ENCODE measurements around the gene CEACAM16.
"Not testable (repeated sequence)": the region's sequence is repeated elsewhere in the genome, so short reads cannot be mapped to it uniquely, and the experiment has no call there.

Gene CEACAM16

DNA sequence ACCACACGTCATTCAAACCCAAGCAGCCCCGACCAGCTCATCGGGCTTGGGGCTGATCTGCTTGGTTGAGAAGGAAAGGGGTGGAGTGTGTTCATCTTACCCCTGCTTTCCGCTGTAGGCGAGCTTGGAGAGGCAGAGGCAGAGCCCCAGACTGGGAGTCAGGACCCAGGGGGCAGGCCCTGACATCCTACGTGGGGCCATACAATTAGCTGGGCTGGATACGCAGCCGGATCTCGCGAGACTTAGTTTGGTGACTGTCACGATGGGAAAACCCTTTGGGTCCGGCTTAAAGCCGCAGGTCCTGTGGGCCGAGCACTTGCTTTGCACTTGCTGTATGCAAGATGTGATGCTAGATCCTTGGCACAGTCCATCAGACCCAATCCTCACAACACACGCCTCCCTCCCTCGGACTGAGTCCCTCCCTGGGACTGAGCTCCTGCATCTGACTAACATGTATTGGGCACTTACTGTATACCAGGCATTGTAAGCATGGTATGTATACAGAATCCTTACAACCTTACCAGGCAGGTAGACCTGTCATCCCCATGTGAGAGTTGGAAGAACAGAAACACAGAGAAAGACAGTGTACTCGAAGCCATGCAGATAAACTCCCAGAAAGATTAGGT is 3.7 kb downstream of the CEACAM16 start:
- DNase-seq (ENCODE audit: low read depth in 1 of 2, low spot score in 1 of 2), result no peak

DNA sequence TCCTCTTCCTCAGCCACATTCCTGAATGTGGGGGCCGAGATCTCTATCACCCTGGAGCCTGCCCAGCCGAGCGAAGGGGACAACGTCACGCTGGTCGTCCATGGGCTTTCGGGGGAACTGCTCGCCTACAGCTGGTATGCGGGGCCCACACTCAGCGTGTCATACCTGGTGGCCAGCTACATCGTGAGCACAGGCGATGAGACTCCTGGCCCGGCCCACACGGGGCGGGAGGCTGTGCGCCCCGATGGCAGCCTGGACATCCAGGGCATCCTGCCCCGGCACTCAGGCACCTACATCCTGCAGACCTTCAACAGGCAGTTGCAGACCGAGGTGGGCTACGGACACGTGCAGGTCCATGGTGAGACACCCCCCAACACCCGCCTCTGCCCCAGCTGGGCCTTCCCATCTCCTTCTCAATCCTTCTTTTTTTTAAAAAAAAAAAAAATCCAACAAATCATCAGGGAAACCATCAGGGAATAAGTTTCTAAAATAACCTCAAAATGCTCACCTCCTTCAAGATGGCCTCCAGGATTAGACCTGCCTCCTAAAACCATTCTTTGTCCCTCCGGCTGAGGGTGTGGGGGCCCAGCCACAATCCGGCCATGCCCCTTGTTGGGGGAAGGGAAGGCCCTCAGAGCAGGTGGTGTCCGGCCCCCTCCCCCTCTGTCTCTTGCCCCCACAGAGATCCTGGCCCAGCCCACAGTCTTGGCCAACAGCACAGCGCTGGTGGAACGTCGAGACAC is 4.6 kb downstream of the CEACAM16 start:
- no peak for DNase-seq (ENCODE audit: low read depth in 1 of 2, low spot score in 1 of 2)

DNA sequence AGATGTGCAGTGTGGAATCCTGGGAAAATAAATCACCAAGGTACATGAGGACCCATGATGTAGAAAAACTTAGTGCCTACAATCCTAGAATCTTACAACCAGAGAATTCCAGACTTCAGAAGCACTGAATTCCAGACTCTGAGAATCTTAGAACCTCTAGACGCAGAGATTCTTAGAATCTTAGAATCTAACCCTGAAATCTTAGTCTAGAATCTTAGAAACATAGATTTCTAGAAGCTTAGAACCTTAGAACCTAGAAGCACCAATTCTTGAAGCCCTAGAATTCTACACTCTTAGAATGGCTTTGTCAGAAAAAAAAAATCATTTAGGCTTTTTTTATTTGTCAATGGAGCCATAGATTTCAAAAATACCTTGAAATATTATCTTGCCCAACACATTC is 6.0 kb downstream of the CEACAM16 start:
- DNase-seq (ENCODE audit: low read depth in 1 of 2, low spot score in 1 of 2), result no peak

DNA sequence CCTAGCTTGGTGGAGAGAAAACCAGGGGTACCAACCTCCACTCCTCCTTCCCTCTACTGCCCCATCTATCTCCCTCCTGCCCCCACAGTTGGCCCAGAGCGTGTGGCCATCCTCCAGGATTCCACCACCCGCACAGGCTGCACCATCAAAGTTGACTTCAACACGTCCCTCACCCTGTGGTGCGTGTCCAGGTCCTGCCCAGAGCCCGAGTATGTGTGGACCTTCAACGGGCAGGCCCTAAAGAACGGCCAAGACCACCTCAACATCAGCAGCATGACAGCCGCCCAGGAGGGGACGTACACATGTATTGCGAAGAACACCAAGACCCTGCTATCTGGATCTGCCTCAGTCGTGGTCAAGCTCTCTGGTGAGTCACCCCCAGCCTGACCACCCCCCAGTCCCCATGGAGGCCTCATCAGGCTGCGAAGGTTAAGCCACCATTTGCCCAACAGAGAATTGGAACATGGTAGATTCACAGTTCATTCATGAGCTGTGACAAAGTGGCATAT is 6.6 kb downstream of the CEACAM16 start:
- no peak for DNase-seq (ENCODE audit: low read depth in 1 of 2, low spot score in 1 of 2)

DNA sequence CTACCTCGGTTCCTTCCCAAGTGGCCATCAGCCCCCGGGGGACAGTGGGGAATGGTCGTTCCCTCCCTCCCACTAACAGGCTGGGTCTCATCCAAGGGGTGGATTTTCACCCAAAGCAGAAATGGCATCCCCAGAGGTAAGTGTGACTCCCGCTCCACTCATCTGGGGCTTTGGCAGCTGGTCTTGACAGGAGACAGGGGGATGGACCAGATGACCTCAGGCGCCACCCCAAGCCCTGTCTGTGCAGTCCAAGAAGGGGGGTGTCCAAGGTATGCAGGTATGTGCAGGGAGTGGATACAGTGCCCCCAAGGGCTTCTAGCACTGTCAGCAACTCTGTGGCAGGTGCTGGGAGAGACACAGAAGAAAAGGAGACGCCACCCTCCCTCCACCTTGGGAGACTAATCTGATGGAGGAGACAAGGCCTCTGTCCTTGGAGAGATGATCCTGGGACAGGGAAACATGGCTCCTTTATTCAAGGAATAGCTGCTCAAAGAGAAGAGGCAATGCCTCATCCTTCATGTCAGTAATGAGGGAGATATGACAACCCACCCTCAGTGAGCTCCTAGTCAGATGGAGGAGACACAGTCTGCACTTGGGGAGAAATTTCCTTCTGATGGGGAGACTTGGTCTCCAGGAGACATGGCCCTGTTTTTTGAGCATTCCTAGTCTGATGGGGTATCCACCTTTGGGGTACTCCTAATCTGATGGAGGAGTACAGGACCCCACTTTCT is 7.7 kb downstream of the CEACAM16 start:
- DNase-seq (ENCODE audit: low read depth in 1 of 2, low spot score in 1 of 2), result no peak

DNA sequence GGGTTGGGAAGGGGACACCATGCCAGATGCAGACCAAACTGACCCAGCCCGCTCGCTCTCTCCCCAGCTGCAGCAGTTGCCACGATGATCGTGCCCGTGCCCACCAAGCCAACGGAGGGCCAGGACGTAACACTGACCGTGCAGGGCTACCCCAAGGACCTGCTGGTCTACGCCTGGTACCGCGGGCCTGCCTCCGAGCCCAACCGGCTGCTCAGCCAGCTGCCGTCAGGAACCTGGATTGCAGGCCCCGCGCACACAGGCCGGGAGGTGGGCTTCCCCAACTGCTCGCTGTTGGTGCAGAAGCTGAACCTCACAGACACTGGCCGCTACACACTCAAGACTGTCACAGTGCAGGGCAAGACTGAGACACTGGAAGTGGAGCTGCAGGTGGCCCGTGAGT is 8.8 kb downstream of the CEACAM16 start:
- DNase-seq (ENCODE audit: low read depth in 1 of 2, low spot score in 1 of 2), result no peak

DNA sequence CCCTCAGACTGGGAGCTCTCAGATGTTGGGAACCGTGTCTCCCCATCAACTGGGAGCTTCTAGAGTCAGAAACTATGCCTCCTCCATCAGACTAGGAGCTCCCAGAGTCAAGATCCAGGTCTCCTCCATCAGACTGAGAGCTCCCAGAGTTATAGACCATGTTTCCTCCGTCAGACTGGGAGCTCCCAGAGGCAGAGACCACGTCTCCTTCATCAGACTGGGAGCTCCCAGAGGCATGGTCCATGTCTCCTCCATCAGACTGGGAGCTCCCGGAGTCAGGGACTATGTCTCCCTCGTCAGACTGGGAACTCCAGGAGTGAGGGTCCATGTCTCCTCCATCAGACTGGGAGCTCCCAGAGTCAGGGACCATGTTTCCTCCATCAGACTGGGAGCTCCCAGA is 10.0 kb downstream of the CEACAM16 start:
- no peak for DNase-seq (ENCODE audit: low read depth in 1 of 2, low spot score in 1 of 2)

DNA sequence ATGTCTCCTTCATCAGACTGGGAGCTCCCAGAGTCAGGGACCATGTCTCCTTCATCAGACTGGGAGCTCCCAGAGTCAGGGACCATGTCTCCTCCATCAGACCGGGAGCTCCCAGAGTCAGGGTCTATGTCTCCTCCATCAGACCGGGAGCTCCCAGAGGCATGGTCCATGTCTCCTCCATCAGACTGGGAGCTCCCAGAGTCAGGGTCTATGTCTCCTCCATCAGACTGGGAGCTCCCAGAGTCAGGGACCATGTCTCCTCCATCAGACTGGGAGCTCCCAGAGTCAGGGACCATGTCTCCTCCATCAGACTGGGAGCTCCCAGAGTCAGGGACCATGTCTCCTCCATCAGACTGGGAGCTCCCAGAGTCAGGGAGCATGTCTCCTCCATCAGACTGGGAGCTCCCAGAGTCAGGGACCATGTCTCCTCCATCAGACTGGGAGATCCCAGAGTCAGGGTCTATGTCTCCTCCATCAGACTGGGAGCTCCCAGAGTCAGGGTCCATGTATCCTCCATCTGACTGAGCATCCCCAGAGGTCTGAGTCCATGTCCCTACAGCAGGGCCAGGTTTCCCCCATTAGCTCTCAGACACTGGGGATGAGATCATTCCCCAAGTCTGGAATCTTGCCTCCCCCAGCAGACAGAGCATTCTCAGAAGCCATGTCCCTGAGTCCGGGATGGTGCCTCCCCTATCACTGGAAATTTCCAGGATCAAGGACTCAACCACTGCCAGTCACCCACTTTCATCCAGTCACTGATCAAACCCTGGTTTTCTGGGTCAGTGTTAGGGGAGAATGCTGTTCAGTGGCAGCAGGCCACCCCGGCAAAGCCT is 10.7 kb downstream of the CEACAM16 start:
- DNase-seq (ENCODE audit: low read depth in 1 of 2, low spot score in 1 of 2), result not testable (repeated sequence)

DNA sequence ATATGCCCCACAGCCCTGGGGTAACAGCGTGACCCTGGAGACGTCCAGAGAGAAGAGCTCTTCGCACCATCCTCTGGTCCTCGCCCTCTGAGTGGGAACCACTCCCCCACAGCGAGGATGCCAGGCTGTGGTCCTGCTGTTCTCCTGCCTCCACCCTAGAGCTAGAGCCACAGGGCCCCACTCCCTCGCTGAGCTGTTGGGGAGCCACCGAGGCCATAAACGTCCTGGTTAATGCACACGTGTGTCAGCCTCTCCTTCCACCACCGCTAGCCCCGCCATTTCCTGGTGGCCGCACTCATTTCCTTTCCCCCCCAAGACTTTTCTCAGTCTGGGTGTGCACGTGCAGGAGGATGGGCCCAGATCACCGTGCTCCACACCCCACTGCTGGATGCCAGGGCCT is 11.5 kb downstream of the CEACAM16 start:
- no peak for DNase-seq (ENCODE audit: low read depth in 1 of 2, low spot score in 1 of 2)

DNA sequence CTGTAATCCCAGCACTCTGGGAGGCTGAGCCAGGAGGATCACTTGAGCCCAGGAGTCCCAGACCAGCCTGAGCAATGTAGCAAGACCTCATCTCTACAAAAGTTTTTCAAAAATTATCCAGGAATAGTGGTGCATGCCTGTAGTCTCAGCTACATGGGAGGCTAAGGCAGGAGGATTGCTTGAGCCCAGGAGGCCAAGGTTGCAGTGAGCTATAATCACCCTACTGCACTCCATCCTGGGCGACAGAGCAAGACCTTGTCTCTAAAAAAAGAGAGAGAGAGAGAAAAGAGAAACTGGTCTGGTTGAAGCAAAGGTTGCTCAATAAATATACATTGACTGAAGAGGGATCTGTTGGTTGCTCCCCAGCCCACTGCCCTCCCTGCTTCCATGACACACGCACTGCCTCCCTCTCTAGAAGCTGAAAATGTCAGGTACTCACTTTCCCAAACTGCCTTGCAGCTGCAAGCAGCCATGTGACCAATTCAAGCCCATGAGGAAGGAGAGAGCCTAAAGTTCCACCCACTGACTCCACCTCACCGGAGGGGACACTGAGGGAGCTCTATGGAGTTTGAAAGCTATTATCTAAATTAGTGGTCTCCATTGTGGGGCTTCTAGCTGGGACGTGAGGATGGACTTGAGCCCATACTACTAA is 14.0 kb downstream of the CEACAM16 start:
- DNase-seq (ENCODE audit: low read depth in 1 of 2, low spot score in 1 of 2), result no peak

DNA sequence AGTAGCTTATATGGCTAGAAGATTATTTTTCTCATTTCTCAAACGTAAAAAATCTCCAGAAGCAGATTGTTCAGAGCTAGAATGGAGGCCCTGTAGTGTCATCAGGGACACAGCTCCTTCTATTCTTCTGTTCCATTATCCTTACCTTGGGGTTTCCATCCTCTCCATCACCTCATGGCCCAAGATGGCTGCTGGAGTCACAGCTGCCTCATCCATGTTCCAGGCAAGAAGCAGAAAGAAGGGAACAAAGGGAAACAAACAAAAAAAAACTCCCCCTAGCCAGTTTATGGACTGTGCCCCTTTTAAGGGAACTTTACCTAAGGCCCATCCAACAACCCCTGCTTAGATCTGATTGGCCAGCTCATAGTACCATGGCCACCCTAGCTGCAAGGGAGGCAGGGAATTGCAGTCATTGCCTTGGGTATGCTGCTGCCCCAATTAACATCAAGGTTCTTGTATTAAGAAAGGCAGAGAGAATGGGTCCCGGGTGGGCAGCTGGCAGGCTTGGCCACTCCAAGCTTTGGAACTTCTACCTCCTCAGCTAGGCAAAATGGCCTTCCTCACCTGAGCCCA is 15.7 kb downstream of the CEACAM16 start:
- DNase-seq (ENCODE audit: low read depth in 1 of 2, low spot score in 1 of 2), result no peak

DNA sequence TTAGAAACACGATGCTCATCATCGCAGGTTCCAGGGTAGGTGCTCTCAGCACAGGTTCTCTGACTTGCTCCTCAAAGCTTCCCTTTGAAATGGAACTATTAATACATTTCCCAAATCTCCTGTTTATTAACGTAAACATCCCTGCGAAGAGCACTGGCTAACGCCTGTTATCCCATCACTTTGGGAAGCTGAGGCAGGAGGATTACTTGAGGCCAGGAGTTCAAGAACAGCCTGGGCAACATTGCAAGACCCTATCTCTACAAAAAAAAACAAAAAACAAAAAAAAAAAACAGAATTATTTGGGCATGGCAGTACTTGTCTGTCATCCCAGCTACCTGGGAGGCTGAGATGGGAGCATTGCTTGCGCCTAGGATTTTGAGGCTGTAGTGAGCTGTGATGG is 18.7 kb downstream of the CEACAM16 start:
- no peak for DNase-seq (ENCODE audit: low read depth in 1 of 2, low spot score in 1 of 2)

DNA sequence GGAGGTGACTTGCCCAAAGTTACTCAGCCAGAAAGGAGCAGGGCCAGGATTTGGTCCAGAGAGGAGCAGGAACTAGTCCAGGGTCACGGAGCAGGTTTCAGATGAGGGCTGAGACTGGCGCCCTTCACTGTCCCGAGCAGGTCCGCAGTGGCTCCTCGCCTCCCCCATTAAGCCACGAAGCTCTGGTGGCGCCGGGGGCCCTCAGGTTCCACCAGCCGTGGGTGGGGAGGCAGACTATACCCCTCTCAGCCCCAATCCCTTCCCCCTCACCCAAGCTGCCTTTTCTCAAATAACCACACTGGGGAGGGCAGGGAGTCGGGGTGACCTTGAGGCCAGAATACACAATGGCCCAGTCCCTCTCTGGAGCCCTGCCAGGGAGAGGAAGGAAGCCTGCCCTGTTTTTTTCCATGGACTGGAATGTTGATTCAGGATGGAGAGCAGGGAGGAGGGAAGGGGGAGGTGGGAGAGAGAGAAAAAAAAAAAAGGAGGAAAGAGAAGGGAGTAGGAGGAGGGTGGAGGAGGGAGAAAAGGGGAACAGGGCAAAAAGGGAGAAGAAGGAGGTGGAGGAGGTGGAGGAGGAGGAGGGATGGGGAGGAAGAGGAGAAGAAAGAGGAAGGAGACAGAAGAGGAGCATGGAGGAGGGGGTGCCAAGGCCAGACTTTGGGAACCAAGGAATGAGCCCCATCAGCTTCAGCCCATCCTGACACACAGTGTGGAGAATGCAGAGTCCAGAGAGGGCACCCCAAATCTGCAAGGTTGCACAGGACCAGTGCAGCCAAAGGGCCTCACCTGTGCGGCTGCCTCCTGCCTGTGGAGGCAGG is 19.7 kb downstream of the CEACAM16 start:
- no peak for DNase-seq (ENCODE audit: low read depth in 1 of 2, low spot score in 1 of 2)

DNA sequence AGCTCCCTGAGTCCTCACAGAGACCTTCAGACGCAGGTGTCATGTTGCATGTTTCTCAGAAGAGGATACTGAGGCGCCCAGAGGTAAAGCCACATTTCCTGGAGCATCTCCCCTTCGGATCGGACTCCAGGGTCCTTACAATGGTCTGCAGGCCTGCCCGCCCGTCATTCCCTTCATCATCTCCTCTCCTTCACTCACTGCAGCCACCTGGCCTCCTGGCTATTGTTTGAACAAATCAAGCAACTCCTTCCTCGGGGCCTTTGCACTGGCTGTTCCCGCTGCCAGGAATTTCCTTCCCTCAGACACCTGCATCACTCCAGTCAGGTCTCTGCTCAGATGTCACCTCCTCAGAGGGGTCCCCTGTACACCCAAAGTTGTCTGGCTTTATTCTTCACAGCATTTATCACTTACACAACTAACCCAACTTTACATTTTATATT is 20.3 kb downstream of the CEACAM16 start:
- DNase-seq (ENCODE audit: low read depth in 1 of 2, low spot score in 1 of 2), result no peak

DNA sequence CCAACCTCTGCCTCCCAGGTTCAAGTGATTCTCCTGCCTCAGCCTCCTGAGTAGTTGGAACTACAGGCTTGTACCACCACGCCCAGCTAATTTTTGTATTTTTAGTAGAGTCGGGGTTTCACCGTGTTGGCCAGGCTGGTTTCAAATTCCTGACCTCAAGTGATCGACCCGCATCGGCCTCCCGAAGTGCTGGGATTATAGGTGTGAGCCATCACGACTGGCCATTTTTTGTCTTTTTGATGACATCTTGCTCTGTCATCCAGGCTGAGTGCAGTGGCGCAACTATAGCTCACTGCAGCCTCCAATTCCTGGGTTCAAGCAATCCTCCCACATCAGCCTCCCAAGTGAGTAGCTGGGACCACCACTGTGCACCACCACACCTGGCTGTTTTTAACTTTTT is 21.4 kb downstream of the CEACAM16 start:
- not testable (repeated sequence) for DNase-seq (ENCODE audit: low read depth in 1 of 2, low spot score in 1 of 2)

DNA sequence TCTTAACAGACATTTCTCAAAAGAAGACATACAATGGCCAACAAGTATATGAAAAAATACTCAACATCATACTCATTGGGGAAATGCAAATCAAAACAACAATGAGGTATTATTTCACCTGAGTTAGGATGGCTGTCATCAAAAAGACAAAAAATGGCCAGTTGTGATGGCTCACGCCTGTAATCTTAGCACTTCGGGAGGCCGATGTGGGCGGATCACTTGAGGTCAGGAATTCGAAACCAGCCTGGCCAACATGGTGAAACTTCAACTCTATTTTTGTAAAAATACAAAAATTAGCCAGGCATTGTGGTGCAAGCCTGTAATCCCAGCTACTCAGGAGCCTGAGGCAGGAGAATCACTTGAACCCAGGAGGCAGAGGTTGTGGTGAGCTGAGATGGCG is 22.0 kb downstream of the CEACAM16 start:
- no peak for DNase-seq (ENCODE audit: low read depth in 1 of 2, low spot score in 1 of 2)

DNA sequence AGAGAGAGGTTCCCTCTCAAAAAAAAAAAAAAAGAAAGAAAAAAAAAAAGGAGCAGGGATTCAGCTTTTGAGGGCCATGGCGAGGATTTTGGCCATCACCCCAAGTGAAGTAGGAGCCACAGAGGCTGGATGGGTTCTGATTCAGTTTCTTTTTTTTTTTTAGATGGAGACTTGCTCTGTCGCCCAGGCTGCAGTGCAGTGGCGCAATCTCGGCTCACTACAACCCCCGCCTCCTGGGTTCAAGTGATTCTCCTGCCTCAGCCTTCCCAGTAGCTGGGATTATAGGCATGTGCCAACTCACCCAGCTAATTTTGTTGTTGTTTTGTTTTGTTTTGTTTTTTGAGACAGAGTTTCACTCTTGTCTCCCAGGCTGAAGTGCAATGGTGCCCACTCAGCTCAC is 22.4 kb downstream of the CEACAM16 start:
- DNase-seq (ENCODE audit: low read depth in 1 of 2, low spot score in 1 of 2), result not testable (repeated sequence)

DNA sequence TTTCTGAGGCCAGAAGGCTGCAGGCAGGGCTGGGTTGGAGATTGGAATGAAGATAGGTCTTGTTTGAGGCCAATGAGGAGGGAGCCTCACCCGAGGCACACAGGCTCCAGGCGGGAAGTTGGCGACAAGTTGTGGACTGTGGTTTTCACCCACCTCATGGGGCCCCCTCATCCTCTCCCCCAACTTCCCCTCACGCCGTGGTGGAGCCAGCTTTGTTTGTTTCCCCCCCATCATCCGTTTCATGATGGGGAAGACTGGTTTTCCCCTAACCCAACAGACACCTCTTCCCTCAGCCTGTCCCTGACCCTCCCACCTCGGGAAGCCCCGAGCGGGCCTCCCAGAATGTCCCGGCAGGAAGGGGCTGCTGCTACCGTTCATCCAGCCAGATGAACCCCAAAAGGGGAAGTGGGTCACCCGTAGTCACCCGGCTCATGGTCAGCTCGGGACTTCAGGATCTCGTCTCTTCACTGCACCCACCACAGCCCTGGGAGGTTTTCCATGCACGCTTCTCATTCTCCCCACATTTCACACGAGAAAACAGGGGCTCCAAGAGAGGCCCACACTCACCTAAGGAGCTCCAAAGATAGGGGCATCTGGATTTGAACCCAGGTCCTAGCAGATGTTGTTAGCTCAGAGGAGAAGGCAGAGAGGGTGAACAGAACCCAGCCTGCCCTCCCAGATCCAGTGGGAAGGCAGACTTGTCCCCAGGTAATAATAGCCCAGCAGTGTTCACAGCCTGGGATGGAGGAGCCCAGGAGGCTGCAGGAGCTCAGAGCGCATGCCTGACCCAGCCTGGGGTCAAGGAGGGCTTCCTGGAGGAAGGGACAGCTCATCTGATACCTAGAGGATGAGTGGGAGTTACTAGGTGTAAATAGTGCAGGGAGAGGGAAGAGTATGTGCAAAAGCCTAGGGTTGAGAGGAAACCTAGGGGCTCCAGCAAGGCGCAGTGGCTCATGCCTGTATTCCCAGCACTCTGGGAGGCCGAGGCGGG is 23.5 kb downstream of the CEACAM16 start:
- no peak for DNase-seq (ENCODE audit: low read depth in 1 of 2, low spot score in 1 of 2)

All from activated T-helper 1 cell treated with anti-CD3 and anti-CD28 coated beads, Interleukin-2, amount 50 U/mL, for 16 hours (primary cell).